Smooth muscle cell (in vitro differentiated cells): ENCODE measurements around the gene DPRX. TPM values are rescaled to one million over a fixed set of nuclear protein-coding genes. Genes with fewer than 3 reads are reported as not detected.

Experiments
- DNase-seq: peaks from one replicate; lab custom pipeline; 2025; ENCODE audit not compliant: unreplicated experiment; lab: John Stamatoyannopoulos, UW
- H2AFZ ChIP-seq: fragments of 200-600 bp; sonication (generic); 2 replicates; pipeline ENCODE4 v1.6.0; 2016; ENCODE audit warnings: antibody characterized with exemption, low read depth, mild to moderate bottlenecking
- H3F3A ChIP-seq: fragments of 200-600 bp; sonication (generic); 2 replicates; pipeline ENCODE4 v1.6.0; 2017; ENCODE audit warnings: antibody characterized with exemption, low read depth
- H3K27ac ChIP-seq: fragments of 200-600 bp; sonication (generic); 2 replicates; pipeline ENCODE4 v1.5.1; 2016; ENCODE audit warnings: low read depth, mild to moderate bottlenecking
- H3K27me3 ChIP-seq: fragments of 200-600 bp; sonication (generic); 2 replicates; pipeline ENCODE4 v1.6.1; 2016; ENCODE audit warnings: low read depth, mild to moderate bottlenecking
- H3K36me3 ChIP-seq: fragments of 200-600 bp; sonication (generic); 2 replicates; pipeline ENCODE4 v1.5.1; 2016; ENCODE audit warnings: low read depth
- H3K4me1 ChIP-seq: fragments of 200-600 bp; sonication (generic); 2 replicates; pipeline ENCODE4 v1.5.1; 2016; ENCODE audit warnings: low read depth
- H3K4me2 ChIP-seq: fragments of 200-600 bp; sonication (generic); 2 replicates; pipeline ENCODE4 v1.6.0; 2016; ENCODE audit warnings: mild to moderate bottlenecking
- H3K4me3 ChIP-seq: fragments of 200-600 bp; sonication (generic); 2 replicates; pipeline ENCODE4 v1.5.1; 2016; ENCODE audit warnings: mild to moderate bottlenecking
- H3K79me2 ChIP-seq: fragments of 200-600 bp; sonication (generic); 2 replicates; pipeline ENCODE4 v1.6.0; 2016; ENCODE audit warnings: low read depth, mild to moderate bottlenecking
- H3K9ac ChIP-seq: fragments of 200-600 bp; sonication (generic); 2 replicates; pipeline ENCODE4 v1.6.0; 2016; ENCODE audit warnings: low read depth
- H3K9me3 ChIP-seq: fragments of 200-600 bp; sonication (generic); replicated peaks from 2 replicates; pipeline ENCODE4 v1.5.1; 2016; ENCODE audit warnings: low read depth
- H4K20me1 ChIP-seq: fragments of 200-600 bp; sonication (generic); 2 replicates; pipeline ENCODE4 v1.6.0; 2016; ENCODE audit warnings: low read depth
- CTCF ChIP-seq: fragments of 200-600 bp; sonication (generic); IDR thresholded peaks from 2 replicates; pipeline ENCODE4 v1.5.1; 2017; ENCODE audit warnings: borderline replicate concordance, mild to moderate bottlenecking, antibody characterized with exemption; ENCODE audit not compliant: insufficient read depth, poor library complexity, severe bottlenecking
- WGBS: methylation state at CpG from one replicate; pipeline ENCODE4 v1.1.7; 2016; ENCODE audit warnings: low lambda C conversion rate; 5-methylcytosine and 5-hydroxymethylcytosine counted together
- polyA plus RNA-seq: library from polyadenylated mRNA; unstranded; fragments of >200 nt; fragmentation: Nextera tagmentation; extraction: Ambion mirVana; gene quantifications from 2 replicates; pipeline ENCODE4 v1.2.1, GENCODE V29; 2016
- total RNA-seq: library from RNA; depleted of rRNA; stranded (reverse); fragments of >200 nt; gene quantifications from 2 replicates; pipeline ENCODE4 v1.2.3, GENCODE V29; 2014

Gene DPRX
- total and polyA plus RNA-seq, 2 experiments from 2014 or later = not detected

DNA sequence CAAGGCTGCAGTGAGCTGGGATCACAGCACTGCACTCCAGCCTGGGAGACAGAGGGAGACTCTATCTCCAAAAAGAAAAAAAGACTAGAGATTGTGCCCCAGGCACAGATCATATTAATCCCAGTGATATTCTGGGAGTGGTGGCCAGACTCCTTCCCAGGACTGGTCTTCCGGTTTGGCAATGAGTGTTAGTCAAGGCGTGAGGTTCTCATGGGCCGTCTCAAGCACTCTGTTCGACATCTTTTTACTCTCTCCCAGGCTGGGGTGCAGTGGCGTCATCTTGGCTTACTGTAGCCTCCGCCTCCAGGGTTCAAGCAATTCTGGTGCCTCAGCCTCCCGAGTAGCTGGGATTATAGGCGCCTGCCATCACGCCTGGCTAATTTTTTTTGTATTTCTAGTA lies 5.3 kb upstream of the DPRX start:
- H3K9me3 ChIP-seq = no peaks in the 10 kb centered on the region
- no peaks in the 10 kb centered on the region for H3K36me3 ChIP-seq
- H3K27me3 ChIP-seq = no peaks in the 10 kb centered on the region
- no peaks in the 10 kb centered on the region for H3K79me2 ChIP-seq
- TF ChIP-seq CTCF = no peak
- H2AFZ ChIP-seq = no peak overlapping the region
- H3K27ac ChIP-seq = peak overlapping the region; percentile 47
- 23% methylated on average over 9 of the region's 9 CpGs for WGBS
- H3K9ac ChIP-seq = no peak overlapping the region
- DNase-seq = no peak
- no peak overlapping the region for H3K4me3 ChIP-seq
- peaks cover 25% of the 10 kb centered on the region for H3F3A ChIP-seq
- H3K4me1 ChIP-seq = no peaks in the 10 kb centered on the region
- H3K4me2 ChIP-seq = no peak overlapping the region
- H4K20me1 ChIP-seq = no peaks in the 10 kb centered on the region

- H3K36me3 ChIP-seq = no peaks in the 10 kb centered on the region
- H4K20me1 ChIP-seq = no peaks in the 10 kb centered on the region
- no peaks in the 10 kb centered on the region for H3K9me3 ChIP-seq
- peaks cover 20% of the 10 kb centered on the region for H3F3A ChIP-seq
- TF ChIP-seq CTCF = no peak
- H2AFZ ChIP-seq = no peak overlapping the region
- WGBS = 13% methylated on average over 6 of the region's 6 CpGs
- DNase-seq = no peak
- H3K9ac ChIP-seq = no peak overlapping the region
- no peaks in the 10 kb centered on the region for H3K27me3 ChIP-seq
- no peaks in the 10 kb centered on the region for H3K4me1 ChIP-seq
- no peak overlapping the region for H3K4me3 ChIP-seq
- H3K79me2 ChIP-seq = no peaks in the 10 kb centered on the region
- H3K27ac ChIP-seq = peak overlapping the region; percentile 47
- no peak overlapping the region for H3K4me2 ChIP-seq
Observed at GRCh38 chr19:53626976-53627375, 4.8 kb upstream of the DPRX start.

GRCh38 chr19:53634768-53635167 lies 3.0 kb downstream of the DPRX start:
- Histone ChIP-seq H3K4me3 (no peak overlapping the region), H3K27me3 (no peaks in the 10 kb centered on the region), H3K79me2 (no peaks in the 10 kb centered on the region), H3K9me3 (no peaks in the 10 kb centered on the region), H3K9ac (no peak overlapping the region), H3K4me2 (no peak overlapping the region), H3K4me1 (no peaks in the 10 kb centered on the region), H2AFZ (no peak overlapping the region), H3K27ac (no peak overlapping the region), H3F3A (no peaks in the 10 kb centered on the region), H4K20me1 (no peaks in the 10 kb centered on the region), H3K36me3 (no peaks in the 10 kb centered on the region)
- no peak for DNase-seq
- TF ChIP-seq CTCF = no peak
- 40% methylated on average over 10 of the region's 10 CpGs for WGBS

DNA sequence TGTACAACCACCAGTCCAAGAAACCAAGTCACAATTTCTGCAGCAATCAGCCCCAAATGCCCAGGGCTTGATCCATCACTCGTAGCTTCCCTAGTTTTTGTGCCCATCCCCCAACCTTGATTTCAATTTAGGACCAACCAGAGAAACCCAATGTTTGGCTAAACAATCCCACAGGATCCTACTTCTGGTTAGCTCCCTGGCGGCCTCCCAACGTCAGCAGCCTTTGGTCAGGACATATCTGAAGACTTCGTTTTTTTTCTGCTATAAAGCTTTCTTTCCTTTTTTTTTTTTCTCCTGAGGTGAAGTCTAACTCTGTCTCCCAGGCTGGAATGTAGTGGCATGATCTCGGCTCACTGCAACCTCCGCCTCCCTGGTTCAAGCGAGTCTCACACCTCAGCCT lies 7.7 kb downstream of the DPRX start:
- no peaks in the 10 kb centered on the region for H3K9me3 ChIP-seq
- no peaks in the 10 kb centered on the region for H3K27me3 ChIP-seq
- no peaks in the 10 kb centered on the region for H3K36me3 ChIP-seq
- H2AFZ ChIP-seq = no peak overlapping the region
- no peaks in the 10 kb centered on the region for H3F3A ChIP-seq
- DNase-seq = no peak
- 65% methylated on average over 7 of the region's 7 CpGs for WGBS
- H3K4me2 ChIP-seq = no peak overlapping the region
- H3K9ac ChIP-seq = no peak overlapping the region
- H3K27ac ChIP-seq = no peak overlapping the region
- H4K20me1 ChIP-seq = no peaks in the 10 kb centered on the region
- no peaks in the 10 kb centered on the region for H3K4me1 ChIP-seq
- no peaks in the 10 kb centered on the region for H3K79me2 ChIP-seq
- no peak overlapping the region for H3K4me3 ChIP-seq
- no peak for TF ChIP-seq CTCF
